B cell (primary cell): ENCODE measurements around the gene FBLN2.
A peak's percentile ranks its signal among the peaks of the same experiment; 100 is the strongest.

Experiments used
- EZH2 ChIP-seq: IDR thresholded peaks from 2 replicates; pipeline ENCODE4 v1.6.1; 2012; ENCODE audit warnings: borderline replicate concordance, low read depth, mild to moderate bottlenecking, moderate library complexity, low read length; ENCODE audit not compliant: insufficient read depth, poor library complexity, severe bottlenecking
- TF ChIP-seq, protein P1 (sequence below): fragments of 200-600 bp; IDR thresholded peaks from one replicate; pipeline ENCODE4 v1.8.0; 2022; ENCODE audit warnings: antibody characterized with exemption, mild to moderate bottlenecking

DNA sequence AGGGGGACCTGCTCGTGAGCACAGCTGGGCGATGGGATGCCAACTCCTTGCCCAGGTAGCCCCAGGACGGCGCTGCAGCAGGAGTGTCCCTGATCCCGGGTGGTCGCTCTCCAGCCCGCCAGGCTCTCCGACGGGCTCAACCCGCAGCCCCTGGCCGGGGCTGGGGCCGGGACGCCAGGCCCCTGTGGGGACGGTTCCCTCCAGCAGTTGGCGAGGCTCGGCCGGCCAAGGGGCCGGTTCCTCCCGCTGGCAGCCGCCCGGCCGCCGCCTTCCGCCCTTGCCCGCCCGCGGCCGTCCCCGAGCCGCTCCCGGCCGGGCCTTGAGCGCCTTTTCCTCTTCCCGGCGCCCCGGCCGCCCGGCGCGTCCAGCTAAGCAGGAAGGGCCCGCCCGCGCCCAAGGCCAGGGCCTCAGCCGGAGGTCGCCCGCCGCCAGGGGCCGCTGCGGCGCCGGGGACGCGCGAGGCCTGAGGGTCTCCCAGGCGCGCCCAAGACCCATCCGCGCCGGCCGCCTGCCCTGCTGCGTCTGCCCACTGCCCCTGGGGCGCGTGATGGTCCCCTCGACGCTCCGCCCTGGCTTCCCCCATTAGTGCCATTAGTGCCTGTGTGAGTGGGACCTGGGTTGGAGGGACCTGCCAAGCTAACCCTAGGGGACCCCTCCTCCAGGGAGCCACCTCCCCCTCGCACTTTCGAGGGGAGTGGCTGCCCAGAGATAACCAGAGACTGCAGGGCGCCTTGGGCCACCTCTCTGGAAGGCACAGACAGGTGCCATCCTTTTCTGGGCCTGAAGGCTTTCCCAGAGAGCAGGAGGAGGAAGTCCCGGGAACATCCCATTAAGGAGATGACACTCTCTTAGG lies 106.4 kb downstream of the FBLN2 start:
- TF ChIP-seq, protein P1, sequence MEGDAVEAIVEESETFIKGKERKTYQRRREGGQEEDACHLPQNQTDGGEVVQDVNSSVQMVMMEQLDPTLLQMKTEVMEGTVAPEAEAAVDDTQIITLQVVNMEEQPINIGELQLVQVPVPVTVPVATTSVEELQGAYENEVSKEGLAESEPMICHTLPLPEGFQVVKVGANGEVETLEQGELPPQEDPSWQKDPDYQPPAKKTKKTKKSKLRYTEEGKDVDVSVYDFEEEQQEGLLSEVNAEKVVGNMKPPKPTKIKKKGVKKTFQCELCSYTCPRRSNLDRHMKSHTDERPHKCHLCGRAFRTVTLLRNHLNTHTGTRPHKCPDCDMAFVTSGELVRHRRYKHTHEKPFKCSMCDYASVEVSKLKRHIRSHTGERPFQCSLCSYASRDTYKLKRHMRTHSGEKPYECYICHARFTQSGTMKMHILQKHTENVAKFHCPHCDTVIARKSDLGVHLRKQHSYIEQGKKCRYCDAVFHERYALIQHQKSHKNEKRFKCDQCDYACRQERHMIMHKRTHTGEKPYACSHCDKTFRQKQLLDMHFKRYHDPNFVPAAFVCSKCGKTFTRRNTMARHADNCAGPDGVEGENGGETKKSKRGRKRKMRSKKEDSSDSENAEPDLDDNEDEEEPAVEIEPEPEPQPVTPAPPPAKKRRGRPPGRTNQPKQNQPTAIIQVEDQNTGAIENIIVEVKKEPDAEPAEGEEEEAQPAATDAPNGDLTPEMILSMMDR, result peak; percentile 52
- no peak for TF ChIP-seq EZH2
